Mesenchymal stem cell (in vitro differentiated cells and primary cell): ENCODE data around the gene PCNX2.

Experiments used
- DNase-seq: peaks from one replicate; pipeline ENCODE4 v3.0.0-alpha.2; 2013
- H2AFZ ChIP-seq: one replicate; pipeline ENCODE4 v1.6.1; 2013; ENCODE audit warnings: low read depth, mild to moderate bottlenecking, control low read depth, inconsistent platforms, low read length, moderate library complexity
- H2AK5ac ChIP-seq: 2 replicates; pipeline ENCODE4 v1.6.1; 2013; ENCODE audit warnings: low read length, moderate library complexity, mild to moderate bottlenecking, inconsistent platforms; ENCODE audit not compliant: severe bottlenecking
- H2BK120ac ChIP-seq: one replicate; pipeline ENCODE4 v1.6.1; 2013; ENCODE audit warnings: low read depth, mild to moderate bottlenecking, inconsistent platforms, low read length, moderate library complexity
- H2BK12ac ChIP-seq, 2 experiments: one replicate each; pipeline ENCODE4 v1.6.1; 2013; ENCODE audit warnings: inconsistent platforms in 2 of 2, low read length in 2 of 2, mild to moderate bottlenecking in 2 of 2, moderate library complexity in 2 of 2, control low read depth in 1 of 2
- H2BK15ac ChIP-seq: one replicate; pipeline ENCODE4 v1.6.1; 2013; ENCODE audit warnings: mild to moderate bottlenecking, low read depth, inconsistent platforms; ENCODE audit not compliant: poor library complexity, severe bottlenecking
- H2BK5ac ChIP-seq: 2 replicates; pipeline ENCODE4 v1.6.1; 2013; ENCODE audit warnings: low read depth, mild to moderate bottlenecking, low read length, control low read depth, inconsistent platforms; ENCODE audit not compliant: poor library complexity, severe bottlenecking
- H3K14ac ChIP-seq, 2 experiments: one replicate each; pipeline ENCODE4 v1.6.1; 2013; ENCODE audit warnings: inconsistent platforms in 2 of 2, low read length in 2 of 2, control low read depth in 1 of 2, mild to moderate bottlenecking in 1 of 2, moderate library complexity in 1 of 2
- H3K18ac ChIP-seq, 2 experiments: one replicate each; pipeline ENCODE4 v1.6.1; 2013; ENCODE audit warnings: inconsistent platforms in 2 of 2, low read length in 2 of 2, control low read depth in 1 of 2, low read depth in 1 of 2, mild to moderate bottlenecking in 1 of 2
- H3K23ac ChIP-seq, 2 experiments: one replicate each; pipeline ENCODE4 v1.6.1; 2013; ENCODE audit warnings: inconsistent platforms in 2 of 2, low read length in 2 of 2, mild to moderate bottlenecking in 2 of 2, moderate library complexity in 2 of 2, control low read depth in 1 of 2
- H3K27ac ChIP-seq: 2 replicates; pipeline ENCODE4 v1.5.1; 2013; ENCODE audit warnings: mild to moderate bottlenecking, moderate library complexity, low read length, control low read depth, inconsistent platforms; ENCODE audit not compliant: poor library complexity, severe bottlenecking
- H3K27me3 ChIP-seq, 2 experiments: 2 replicates each; pipeline versions ENCODE4 v1.6.1 to v1.7.0; 2013; ENCODE audit warnings: low read length in 2 of 2, mild to moderate bottlenecking in 2 of 2, moderate library complexity in 2 of 2, control low read depth in 1 of 2, inconsistent platforms in 1 of 2; ENCODE audit not compliant: control insufficient read depth in 1 of 2, insufficient read depth in 1 of 2
- H3K36me3 ChIP-seq, 2 experiments: 2 replicates each; pipeline versions ENCODE4 v1.6.1 to v1.7.0; 2013; ENCODE audit warnings: low read length in 2 of 2, control low read depth in 1 of 2, inconsistent platforms in 1 of 2, low read depth in 1 of 2, mild to moderate bottlenecking in 1 of 2; ENCODE audit not compliant: insufficient read depth in 2 of 2, control insufficient read depth in 1 of 2
- H3K4ac ChIP-seq, 2 experiments: one replicate each; pipeline ENCODE4 v1.6.1; 2013; ENCODE audit warnings: inconsistent platforms in 2 of 2, low read length in 2 of 2, mild to moderate bottlenecking in 2 of 2, moderate library complexity in 2 of 2, control low read depth in 1 of 2, low read depth in 1 of 2
- H3K4me1 ChIP-seq: 2 replicates; pipeline ENCODE4 v1.6.1; 2013; ENCODE audit warnings: low read depth, low read length, control low read depth; ENCODE audit not compliant: control insufficient read depth, insufficient read depth
- H3K4me2 ChIP-seq: 2 replicates; pipeline ENCODE4 v1.6.1; 2013; ENCODE audit warnings: low read length, mild to moderate bottlenecking, inconsistent platforms; ENCODE audit not compliant: poor library complexity, severe bottlenecking
- H3K4me3 ChIP-seq, 2 experiments: 2 replicates each; pipeline versions ENCODE4 v1.5.1 to v1.7.0; 2013; ENCODE audit warnings: low read length in 2 of 2, mild to moderate bottlenecking in 2 of 2, control low read depth in 1 of 2, low read depth in 1 of 2; ENCODE audit not compliant: insufficient read depth in 1 of 2
- H3K79me1 ChIP-seq: replicated peaks from 2 replicates; pipeline ENCODE4 v1.6.1; 2013; ENCODE audit warnings: mild to moderate bottlenecking, control low read depth, low read length, inconsistent platforms; ENCODE audit not compliant: poor library complexity, severe bottlenecking
- H3K9ac ChIP-seq: 2 replicates; pipeline ENCODE4 v1.7.0; 2013; ENCODE audit warnings: mild to moderate bottlenecking, low read length, moderate library complexity
- H3K9me3 ChIP-seq: 2 replicates; pipeline ENCODE4 v1.7.0; 2013; ENCODE audit warnings: mild to moderate bottlenecking, low read length; ENCODE audit not compliant: control insufficient read depth
- H4K8ac ChIP-seq: one replicate; pipeline ENCODE4 v1.6.1; 2013; ENCODE audit warnings: inconsistent platforms, mild to moderate bottlenecking, low read length, moderate library complexity
- H4K91ac ChIP-seq: one replicate; pipeline ENCODE4 v1.6.1; 2013; ENCODE audit warnings: mild to moderate bottlenecking, low read length, inconsistent platforms
- whole genome bisulfite sequencing: methylation state at CpG from one replicate; pipeline ENCODE4 v1.1.7; 2013; ENCODE audit warnings: mixed read lengths; 5-methylcytosine and 5-hydroxymethylcytosine counted together

Gene PCNX2

GRCh38 chr1:232999956-233000625 is 295.4 kb downstream of the PCNX2 start:
- no peak for DNase-seq
- H3K14ac ChIP-seq = no peak overlapping the region
- H3K36me3 ChIP-seq = peaks cover 36 to 56% of the 10 kb centered on the region in 2 experiments
- peaks cover 4% of the 10 kb centered on the region for H3K79me1 ChIP-seq
- no peak overlapping the region for H3K4me3 ChIP-seq
- H3K4ac ChIP-seq = no peak overlapping the region
- no peak overlapping the region for H2AFZ ChIP-seq
- H2BK5ac ChIP-seq = no peak overlapping the region
- no peaks in the 10 kb centered on the region for H3K27me3 ChIP-seq
- no peak overlapping the region for H4K8ac ChIP-seq
- H3K9ac ChIP-seq = no peak overlapping the region
- no peak overlapping the region for H4K91ac ChIP-seq
- 98% methylated on average over 16 of the region's 16 CpGs for WGBS
- H3K4me1 ChIP-seq = peaks cover 3% of the 10 kb centered on the region
- no peak overlapping the region for H2BK15ac ChIP-seq
- no peak overlapping the region for H2BK120ac ChIP-seq
- H3K4me2 ChIP-seq = no peak overlapping the region
- no peak overlapping the region for H2AK5ac ChIP-seq
- no peak overlapping the region for H3K18ac ChIP-seq
- H2BK12ac ChIP-seq = no peak overlapping the region
- peaks cover 2% of the 10 kb centered on the region for H3K9me3 ChIP-seq
- H3K27ac ChIP-seq = no peak overlapping the region
- H3K23ac ChIP-seq = no peak overlapping the region

- Histone ChIP-seq H3K4me2 (no peak overlapping the region), H3K23ac (no peak overlapping the region), H3K4me1 (no peaks in the 10 kb centered on the region), H3K9ac (no peak overlapping the region), H3K36me3 (peaks cover 44 to 69% of the 10 kb centered on the region in 2 experiments), H3K79me1 (peaks cover 2% of the 10 kb centered on the region), H3K9me3 (peaks cover 11% of the 10 kb centered on the region), H2BK15ac (no peak overlapping the region), H3K27ac (no peak overlapping the region), H3K4ac (no peak overlapping the region), H4K91ac (no peak overlapping the region), H2BK12ac (no peak overlapping the region), H3K27me3 (no peaks in the 10 kb centered on the region), H2AK5ac (no peak overlapping the region), H2BK120ac (no peak overlapping the region), H3K18ac (no peak overlapping the region), H2BK5ac (no peak overlapping the region), H3K4me3 (no peak overlapping the region), H2AFZ (no peak overlapping the region), H3K14ac (no peak overlapping the region), H4K8ac (no peak overlapping the region)
- no peak for DNase-seq
- 100% methylated on average over 3 of the region's 3 CpGs for WGBS
Measured at GRCh38 chr1:232998646-232999045, 296.9 kb downstream of the PCNX2 start.

GRCh38 chr1:232998138-232998537 is 297.4 kb downstream of the PCNX2 start:
- no peaks in the 10 kb centered on the region for H3K27me3 ChIP-seq
- no peak overlapping the region for H3K27ac ChIP-seq
- H3K4ac ChIP-seq = no peak overlapping the region
- H3K4me1 ChIP-seq = no peaks in the 10 kb centered on the region
- H3K14ac ChIP-seq = no peak overlapping the region
- H3K9me3 ChIP-seq = peaks cover 14% of the 10 kb centered on the region
- H3K36me3 ChIP-seq = peaks cover 46 to 74% of the 10 kb centered on the region in 2 experiments
- H4K91ac ChIP-seq = no peak overlapping the region
- no peak overlapping the region for H3K9ac ChIP-seq
- peaks cover 2% of the 10 kb centered on the region for H3K79me1 ChIP-seq
- no peak overlapping the region for H2AFZ ChIP-seq
- no peak for DNase-seq
- H2BK5ac ChIP-seq = no peak overlapping the region
- no peak overlapping the region for H2BK15ac ChIP-seq
- no peak overlapping the region for H2BK12ac ChIP-seq
- no peak overlapping the region for H3K18ac ChIP-seq
- no peak overlapping the region for H3K4me3 ChIP-seq
- no peak overlapping the region for H4K8ac ChIP-seq
- H2BK120ac ChIP-seq = no peak overlapping the region
- H3K4me2 ChIP-seq = no peak overlapping the region
- H3K23ac ChIP-seq = no peak overlapping the region
- WGBS = 89% methylated on average over 10 of the region's 15 CpGs
- H2AK5ac ChIP-seq = no peak overlapping the region

- Histone ChIP-seq H4K8ac (no peak overlapping the region), H2AK5ac (no peak overlapping the region), H3K18ac (no peak overlapping the region), H3K14ac (no peak overlapping the region), H2BK15ac (no peak overlapping the region), H2BK5ac (no peak overlapping the region), H3K9me3 (peaks cover 14% of the 10 kb centered on the region), H3K79me1 (no peaks in the 10 kb centered on the region), H3K9ac (no peak overlapping the region), H2BK12ac (no peak overlapping the region), H3K4me2 (no peak overlapping the region), H3K23ac (no peak overlapping the region), H3K36me3 (peaks cover 60 to 85% of the 10 kb centered on the region in 2 experiments), H3K4ac (no peak overlapping the region), H3K4me3 (no peak overlapping the region), H3K4me1 (no peaks in the 10 kb centered on the region), H3K27me3 (no peaks in the 10 kb centered on the region), H2AFZ (no peak overlapping the region), H2BK120ac (no peak overlapping the region), H4K91ac (no peak overlapping the region), H3K27ac (no peak overlapping the region)
- 95% methylated on average over 2 of the region's 2 CpGs for WGBS
- DNase-seq = no peak
Measured at GRCh38 chr1:232996143-232996542, 299.4 kb downstream of the PCNX2 start.
